C1 segment of cervical spinal cord (tissue), 14 donors: ENCODE data around the gene CATSPERD.
"Not testable (repeated sequence)": the region's sequence is repeated elsewhere in the genome, so short reads cannot be mapped to it uniquely, and the experiment has no call there.

Experiments
- DNase-seq, 14 donors: peaks; one replicate each; lab custom pipeline; 2025; lab: John Stamatoyannopoulos, UW

Gene CATSPERD

GRCh38 chr19:5733172-5733571, 12.7 kb downstream of the CATSPERD start:
- not testable (repeated sequence) for DNase-seq

GRCh38 chr19:5738423-5738822, 18.0 kb downstream of the CATSPERD start:
- no peak for DNase-seq

GRCh38 chr19:5742051-5742450, 21.6 kb downstream of the CATSPERD start:
- no peak for DNase-seq

- no peak for DNase-seq
Measured at GRCh38 chr19:5743630-5744029, 23.2 kb downstream of the CATSPERD start.

- not testable (repeated sequence) for DNase-seq
Measured at GRCh38 chr19:5744999-5745398, 24.6 kb downstream of the CATSPERD start.

- not testable (repeated sequence) for DNase-seq
Measured at GRCh38 chr19:5748920-5749319, 28.5 kb downstream of the CATSPERD start.

- no peak for DNase-seq
Measured at GRCh38 chr19:5749505-5749904, 29.1 kb downstream of the CATSPERD start.

- no peak for DNase-seq
Measured at GRCh38 chr19:5751709-5752108, 31.3 kb downstream of the CATSPERD start.

GRCh38 chr19:5753743-5754142, 33.3 kb downstream of the CATSPERD start:
- no peak for DNase-seq

- no peak for DNase-seq
Measured at GRCh38 chr19:5762608-5763217, 42.3 kb downstream of the CATSPERD start.

- DNase-seq: no peak
Measured at GRCh38 chr19:5765220-5765619, 44.8 kb downstream of the CATSPERD start.

- no peak for DNase-seq
Measured at GRCh38 chr19:5767949-5768348, 47.5 kb downstream of the CATSPERD start.

GRCh38 chr19:5772416-5772815, 52.0 kb downstream of the CATSPERD start:
- no peak for DNase-seq

- no peak for DNase-seq
Measured at GRCh38 chr19:5773276-5773675, 52.8 kb downstream of the CATSPERD start.

- DNase-seq: no peak
Measured at GRCh38 chr19:5774921-5775320, 54.5 kb downstream of the CATSPERD start.

- no peak for DNase-seq
Measured at GRCh38 chr19:5775668-5776309, 55.4 kb downstream of the CATSPERD start.

GRCh38 chr19:5778402-5778801, 58.0 kb downstream of the CATSPERD start:
- no peak for DNase-seq

- DNase-seq: peak in 2 of 14 donors; percentile 1 to 14
Measured at GRCh38 chr19:5780916-5781315, 60.5 kb downstream of the CATSPERD start.

GRCh38 chr19:5782322-5782721, 61.9 kb downstream of the CATSPERD start:
- DNase-seq: no peak

- DNase-seq: no peak
Measured at GRCh38 chr19:5782945-5783919, 62.8 kb downstream of the CATSPERD start.

GRCh38 chr19:5784581-5785147, 64.2 kb downstream of the CATSPERD start, which contains the start of gene PRR22:
Gene PRR22 (minus strand): TSS chr19:5784746. CDS start chr19:5784660, 86 bp downstream.
- DNase-seq: no peak

- DNase-seq: no peak
Measured at GRCh38 chr19:5785423-5785822, 65.0 kb downstream of the CATSPERD start.
